ENCODE data around the gene DAD1. TPM values are rescaled to one million over a fixed set of nuclear protein-coding genes. Genes with fewer than 3 reads are reported as not detected.
"Not testable (repeated sequence)": the region's sequence is repeated elsewhere in the genome, so short reads cannot be mapped to it uniquely, and the experiment has no call there.

The DAD1 gene
- total and polyA plus RNA-seq, 4 experiments from 2014 or later = 110 to 735 (median 363) TPM

- H3K4me1 Mint-ChIP-seq = peaks cover 56 to 88% (median 72%) of the 10 kb centered on the region in 4 donors
- peak overlapping the region; percentile 82 for H3K27ac ChIP-seq (ENCODE audit: low read depth, low read length)
Measured at GRCh38 chr14:22566845-22567244, 22.2 kb downstream of the DAD1 start.

GRCh38 chr14:22566266-22566665, 22.8 kb downstream of the DAD1 start:
- H3K36me3 ChIP-seq (ENCODE audit: insufficient read depth, low read length); intact Hi-C loops (cut with micrococcal nuclease); DNase-seq; H3K9me3 ChIP-seq (ENCODE audit: control insufficient read depth in 1 of 2, low read length in 2 of 2); H3K9me3 Mint-ChIP-seq; H3K27me3 ChIP-seq (ENCODE audit: insufficient read depth, low read length); H3K27me3 Mint-ChIP-seq: not testable (repeated sequence)
- POLR2A ChIA-PET (ENCODE audit: partially characterized antibody) = interaction anchor here (1.3 to 19.8 kb wide), 9 partner anchors 13 to 682 kb away, joined by 3 to 1226 read pairs (median 182); partner anchors contain the start of gene DAD1
- Histone ChIP-seq H3K27ac (ENCODE audit: low read depth, low read length) (peak overlapping the region; percentile 82), H3K4me1 (ENCODE audit: insufficient read depth, low read length) (peaks cover 93% of the 10 kb centered on the region), H3K4me3 (ENCODE audit: low read length in 2 of 2) (peak overlapping the region in 1 of 2 donors; percentile 28)
- peak overlapping the region; percentile 93 to 100 (median 99) for H3K27ac Mint-ChIP-seq
- H3K4me3 Mint-ChIP-seq = peak overlapping the region; percentile 31 to 74 (median 62)
- H3K36me3 Mint-ChIP-seq = peaks cover 18 to 27% of the 10 kb centered on the region in 2 donors
- peaks cover 61 to 94% (median 77%) of the 10 kb centered on the region in 4 donors for H3K4me1 Mint-ChIP-seq
- CTCF ChIA-PET (ENCODE audit: partially characterized antibody) = interaction anchor here (0.7 to 11.0 kb wide), 8 partner anchors 6 to 569 kb away, joined by 3 to 305 read pairs (median 6); partner anchors contain the start of gene DAD1

More at GRCh38 chr14:22566845-22567244, 22.2 kb downstream of the DAD1 start:
- Histone ChIP-seq H3K4me3 (ENCODE audit: low read length in 2 of 2) (peak overlapping the region in 1 of 2 donors; percentile 10), H3K9me3 (ENCODE audit: control insufficient read depth in 1 of 2, low read length in 2 of 2) (no peaks in the 10 kb centered on the region), H3K27me3 (ENCODE audit: insufficient read depth, low read length) (no peaks in the 10 kb centered on the region), H3K36me3 (ENCODE audit: insufficient read depth, low read length) (no peaks in the 10 kb centered on the region), H3K4me1 (ENCODE audit: insufficient read depth, low read length) (peaks cover 87% of the 10 kb centered on the region)
- Mint-ChIP-seq H3K9me3 (no peaks in the 10 kb centered on the region), H3K27me3 (no peaks in the 10 kb centered on the region), H3K4me3 (peak overlapping the region; percentile 3 to 75 (median 68)), H3K27ac (peak overlapping the region; percentile 93 to 100 (median 97)), H3K36me3 (peaks cover 19 to 27% of the 10 kb centered on the region in 2 donors)
- ChIA-PET CTCF (ENCODE audit: partially characterized antibody) (interaction anchor here (0.7 to 11.0 kb wide), 10 partner anchors 6 to 653 kb away, joined by 3 to 305 read pairs (median 5); partner anchors contain the start of gene DAD1), POLR2A (ENCODE audit: partially characterized antibody) (interaction anchor here (0.8 to 19.8 kb wide), 15 partner anchors 13 to 715 kb away, joined by 3 to 1226 read pairs (median 4); partner anchors contain the start of genes DAD1 and LRP10)
- peak in 1 of 5 donors; percentile 15 for DNase-seq
- intact Hi-C loops (cut with micrococcal nuclease) = no loop called here

- no peaks in the 10 kb centered on the region for H3K36me3 ChIP-seq (ENCODE audit: insufficient read depth, low read length)
- peaks cover 68 to 99% (median 81%) of the 10 kb centered on the region in 4 donors for H3K4me1 Mint-ChIP-seq
- no peaks in the 10 kb centered on the region for H3K27me3 ChIP-seq (ENCODE audit: insufficient read depth, low read length)
- CTCF ChIA-PET (ENCODE audit: partially characterized antibody) = interaction anchor here (0.6 to 11.0 kb wide), 4 partner anchors 5 to 568 kb away, joined by 4 to 305 read pairs (median 154); no protein-coding TSS in a partner anchor
- peak overlapping the region in 7 of 8 donors; percentile 49 to 74 (median 69) for H3K4me3 Mint-ChIP-seq
- peak overlapping the region; percentile 12 to 34 for H3K4me3 ChIP-seq (ENCODE audit: low read length in 2 of 2)
- intact Hi-C loops (cut with micrococcal nuclease) = no loop called here
- peaks cover 97% of the 10 kb centered on the region for H3K4me1 ChIP-seq (ENCODE audit: insufficient read depth, low read length)
- H3K36me3 Mint-ChIP-seq = peaks cover 15 to 24% of the 10 kb centered on the region in 2 donors
- H3K27ac ChIP-seq (ENCODE audit: low read depth, low read length) = peak overlapping the region; percentile 82
- peak overlapping the region; percentile 93 to 100 (median 99) for H3K27ac Mint-ChIP-seq
- no peaks in the 10 kb centered on the region for H3K9me3 Mint-ChIP-seq
- H3K27me3 Mint-ChIP-seq = no peaks in the 10 kb centered on the region
- no peaks in the 10 kb centered on the region for H3K9me3 ChIP-seq (ENCODE audit: control insufficient read depth in 1 of 2, low read length in 2 of 2)
- POLR2A ChIA-PET (ENCODE audit: partially characterized antibody) = interaction anchor here (0.8 to 19.8 kb wide), 9 partner anchors 12 to 713 kb away, joined by 3 to 1226 read pairs (median 182); partner anchors contain the start of gene DAD1
- DNase-seq = peak in 1 of 5 donors; percentile 29
Measured at GRCh38 chr14:22565391-22565945, 23.6 kb downstream of the DAD1 start.

- H3K27ac Mint-ChIP-seq = peak overlapping the region; percentile 93 to 100 (median 99)
- CTCF ChIA-PET (ENCODE audit: partially characterized antibody) = interaction anchor here (0.9 to 11.0 kb wide), 4 partner anchors 9 to 646 kb away, joined by 3 to 305 read pairs (median 5); no protein-coding TSS in a partner anchor
- DNase-seq = no peak
- no peaks in the 10 kb centered on the region for H3K27me3 Mint-ChIP-seq
- H3K9me3 Mint-ChIP-seq = no peaks in the 10 kb centered on the region
- Histone ChIP-seq H3K4me1 (ENCODE audit: insufficient read depth, low read length) (peaks cover 100% of the 10 kb centered on the region), H3K36me3 (ENCODE audit: insufficient read depth, low read length) (no peaks in the 10 kb centered on the region), H3K27ac (ENCODE audit: low read depth, low read length) (peak overlapping the region; percentile 82), H3K4me3 (ENCODE audit: low read length in 2 of 2) (peak overlapping the region in 1 of 2 donors; percentile 15), H3K9me3 (ENCODE audit: control insufficient read depth in 1 of 2, low read length in 2 of 2) (no peaks in the 10 kb centered on the region), H3K27me3 (ENCODE audit: insufficient read depth, low read length) (no peaks in the 10 kb centered on the region)
- POLR2A ChIA-PET (ENCODE audit: partially characterized antibody) = interaction anchor here (0.8 to 19.8 kb wide), 11 partner anchors 11 to 572 kb away, joined by 3 to 1226 read pairs (median 136); partner anchors contain the start of genes ABHD4, DAD1 and OXA1L
- peaks cover 71 to 100% (median 87%) of the 10 kb centered on the region in 4 donors for H3K4me1 Mint-ChIP-seq
- H3K4me3 Mint-ChIP-seq = peak overlapping the region in 7 of 8 donors; percentile 41 to 73 (median 68)
- intact Hi-C loops (cut with micrococcal nuclease) = no loop called here
- H3K36me3 Mint-ChIP-seq = peaks cover 14 to 24% of the 10 kb centered on the region in 2 donors
Measured at GRCh38 chr14:22564463-22564862, 24.6 kb downstream of the DAD1 start.

DNA sequence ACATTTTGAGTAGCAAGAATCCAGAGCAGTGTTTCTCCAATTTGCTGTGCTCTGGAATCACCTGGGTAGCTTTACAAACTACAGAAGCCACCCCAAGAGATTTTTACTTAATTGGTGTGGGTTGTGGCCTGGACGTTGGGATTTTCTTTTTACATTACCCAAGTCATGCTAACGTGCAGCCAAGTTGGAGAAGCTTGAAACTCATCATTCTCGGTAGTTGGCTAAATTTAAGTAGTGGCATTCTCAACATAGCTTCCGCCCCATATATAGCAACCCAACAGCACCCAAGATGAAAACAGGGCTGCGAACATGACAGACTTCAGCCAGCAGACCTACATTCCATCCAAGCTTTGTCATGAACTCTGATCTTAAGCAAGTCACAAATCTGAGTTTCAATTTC, 25.0 kb downstream of the DAD1 start:
- Mint-ChIP-seq H3K9me3 (peaks cover 0 to 2% (median 0%) of the 10 kb centered on the region in 8 donors), H3K36me3 (peaks cover 14 to 24% of the 10 kb centered on the region in 2 donors), H3K27ac (peak overlapping the region; percentile 93 to 100 (median 99)), H3K4me3 (peak overlapping the region in 7 of 8 donors; percentile 41 to 72 (median 52)), H3K27me3 (no peaks in the 10 kb centered on the region), H3K4me1 (peaks cover 70 to 100% (median 87%) of the 10 kb centered on the region in 4 donors)
- ChIA-PET POLR2A (ENCODE audit: partially characterized antibody) (interaction anchor here (0.7 to 19.8 kb wide), 13 partner anchors 10 to 1866 kb away, joined by 3 to 1226 read pairs (median 23); partner anchors contain the start of genes ABHD4, DAD1, KHNYN and OXA1L), CTCF (ENCODE audit: partially characterized antibody) (interaction anchor here (0.8 to 11.0 kb wide), 7 partner anchors 8 to 646 kb away, joined by 3 to 305 read pairs (median 4); no protein-coding TSS in a partner anchor)
- peak overlapping the region; percentile 82 for H3K27ac ChIP-seq (ENCODE audit: low read depth, low read length)
- no peaks in the 10 kb centered on the region for H3K36me3 ChIP-seq (ENCODE audit: insufficient read depth, low read length)
- intact Hi-C loops (cut with micrococcal nuclease) = no loop called here
- H3K4me1 ChIP-seq (ENCODE audit: insufficient read depth, low read length) = peaks cover 100% of the 10 kb centered on the region
- H3K4me3 ChIP-seq (ENCODE audit: low read length in 2 of 2) = peak overlapping the region; percentile 15
- H3K9me3 ChIP-seq (ENCODE audit: control insufficient read depth in 1 of 2, low read length in 2 of 2) = no peaks in the 10 kb centered on the region
- H3K27me3 ChIP-seq (ENCODE audit: insufficient read depth, low read length) = no peaks in the 10 kb centered on the region
- DNase-seq = peak in 1 of 5 donors; percentile 29

- peak overlapping the region; percentile 82 for H3K27ac ChIP-seq (ENCODE audit: low read depth, low read length)
- H3K27me3 Mint-ChIP-seq = no peaks in the 10 kb centered on the region
- intact Hi-C loops (cut with micrococcal nuclease) = loop anchor here (1.0 to 2.0 kb wide), 2 partner anchors 8 to 449 kb away; no protein-coding TSS in a partner anchor
- H3K4me1 ChIP-seq (ENCODE audit: insufficient read depth, low read length) = peaks cover 100% of the 10 kb centered on the region
- ChIA-PET CTCF (ENCODE audit: partially characterized antibody) (interaction anchor here (0.9 to 5.7 kb wide), 9 partner anchors 8 to 292 kb away, joined by 3 to 303 read pairs (median 4); partner anchors contain the start of gene DAD1), POLR2A (ENCODE audit: partially characterized antibody) (interaction anchor here (0.7 to 19.8 kb wide), 39 partner anchors 4 to 820 kb away, joined by 3 to 1226 read pairs (median 4); partner anchors contain the start of genes ABHD4, ACIN1, AJUBA and DAD1)
- peaks cover 14 to 23% of the 10 kb centered on the region in 2 donors for H3K36me3 Mint-ChIP-seq
- H3K4me1 Mint-ChIP-seq = peaks cover 70 to 100% (median 86%) of the 10 kb centered on the region in 4 donors
- peak; percentile 90 to 96 (median 94) for DNase-seq
- H3K9me3 ChIP-seq (ENCODE audit: control insufficient read depth in 1 of 2, low read length in 2 of 2) = no peaks in the 10 kb centered on the region
- H3K27me3 ChIP-seq (ENCODE audit: insufficient read depth, low read length) = no peaks in the 10 kb centered on the region
- H3K9me3 Mint-ChIP-seq = peaks cover 0 to 2% (median 0%) of the 10 kb centered on the region in 8 donors
- H3K4me3 Mint-ChIP-seq = peak overlapping the region; percentile 65 to 84 (median 74)
- H3K4me3 ChIP-seq (ENCODE audit: low read length in 2 of 2) = peak overlapping the region; percentile 25 to 36
- no peaks in the 10 kb centered on the region for H3K36me3 ChIP-seq (ENCODE audit: insufficient read depth, low read length)
- H3K27ac Mint-ChIP-seq = peak overlapping the region; percentile 98 to 100 (median 100)
Measured at GRCh38 chr14:22561661-22562579, 27.1 kb downstream of the DAD1 start.
